ENCODE results near the gene ARHGEF4.

The ARHGEF4 gene

DNA sequence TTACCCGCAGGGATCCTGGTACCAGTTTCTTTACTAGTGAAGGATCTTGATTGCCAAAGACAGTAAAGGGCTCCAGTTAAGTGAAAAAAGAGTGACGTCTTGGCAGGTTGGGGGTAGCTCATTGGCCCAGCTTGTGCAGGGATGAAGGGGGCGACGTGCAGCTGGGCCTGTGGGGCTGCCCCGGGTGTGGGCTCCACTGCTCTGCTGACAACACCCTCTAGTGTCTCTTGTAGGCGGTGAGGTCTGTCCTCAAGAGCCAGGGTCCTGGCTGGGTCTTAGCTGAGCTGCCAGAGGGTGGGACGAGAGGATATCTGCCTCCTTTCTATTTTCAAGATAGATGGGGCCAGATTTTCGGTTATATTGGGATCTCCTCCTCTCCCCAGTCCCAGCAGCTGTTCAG lies 6.1 kb downstream of the ARHGEF4 start:
- TF ChIP-seq, protein P1, sequence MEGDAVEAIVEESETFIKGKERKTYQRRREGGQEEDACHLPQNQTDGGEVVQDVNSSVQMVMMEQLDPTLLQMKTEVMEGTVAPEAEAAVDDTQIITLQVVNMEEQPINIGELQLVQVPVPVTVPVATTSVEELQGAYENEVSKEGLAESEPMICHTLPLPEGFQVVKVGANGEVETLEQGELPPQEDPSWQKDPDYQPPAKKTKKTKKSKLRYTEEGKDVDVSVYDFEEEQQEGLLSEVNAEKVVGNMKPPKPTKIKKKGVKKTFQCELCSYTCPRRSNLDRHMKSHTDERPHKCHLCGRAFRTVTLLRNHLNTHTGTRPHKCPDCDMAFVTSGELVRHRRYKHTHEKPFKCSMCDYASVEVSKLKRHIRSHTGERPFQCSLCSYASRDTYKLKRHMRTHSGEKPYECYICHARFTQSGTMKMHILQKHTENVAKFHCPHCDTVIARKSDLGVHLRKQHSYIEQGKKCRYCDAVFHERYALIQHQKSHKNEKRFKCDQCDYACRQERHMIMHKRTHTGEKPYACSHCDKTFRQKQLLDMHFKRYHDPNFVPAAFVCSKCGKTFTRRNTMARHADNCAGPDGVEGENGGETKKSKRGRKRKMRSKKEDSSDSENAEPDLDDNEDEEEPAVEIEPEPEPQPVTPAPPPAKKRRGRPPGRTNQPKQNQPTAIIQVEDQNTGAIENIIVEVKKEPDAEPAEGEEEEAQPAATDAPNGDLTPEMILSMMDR (IDR thresholded peaks at IDR 0.05) = no peak
- H3K27ac ChIP-seq = no peak overlapping the region
- no peak for DNase-seq
- no peak overlapping the region for H3K4me3 ChIP-seq
- H3K27me3 ChIP-seq = peaks cover 0 to 47% of the 10 kb centered on the region in 2 donors
- H3K9me3 ChIP-seq = no peaks in the 10 kb centered on the region
- intact Hi-C loops (cut with DNase I; ENCODE audit: low total_unique reads) = no loop called here
- H3K36me3 ChIP-seq = no peaks in the 10 kb centered on the region
- no peaks in the 10 kb centered on the region for H3K4me1 ChIP-seq

DNA sequence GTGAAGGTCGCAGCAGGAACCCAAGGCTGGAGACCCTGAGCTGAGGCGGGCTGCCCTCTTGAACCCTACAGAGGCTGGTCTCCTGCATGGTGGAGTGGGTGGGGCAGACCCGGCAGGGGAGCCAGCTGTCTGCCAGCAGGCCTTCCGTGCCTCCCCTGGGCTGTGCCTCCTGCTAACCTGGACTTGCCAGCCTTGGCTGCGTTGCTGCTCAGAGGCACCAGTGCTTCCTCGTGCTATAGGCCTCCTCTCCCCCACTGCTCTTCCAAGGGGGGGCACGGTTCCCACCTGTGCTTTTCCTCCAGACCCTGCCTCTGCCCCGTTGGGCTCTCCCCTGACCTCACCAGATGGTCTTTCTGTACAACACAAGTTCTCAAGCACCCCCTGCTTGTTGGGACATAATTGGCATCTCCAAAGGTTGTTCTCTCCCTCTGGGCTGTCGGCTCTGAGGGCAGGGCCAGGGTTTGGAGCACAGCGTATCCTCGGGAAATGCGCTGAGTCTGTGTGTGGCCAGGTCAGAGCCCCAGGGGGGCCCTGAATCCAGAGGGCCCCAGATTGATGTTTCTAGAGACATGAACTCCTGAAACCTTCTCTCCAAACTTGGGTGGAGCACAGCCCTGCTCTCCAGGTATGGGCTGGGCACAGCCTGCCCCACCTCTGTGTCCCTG lies 6.7 kb downstream of the ARHGEF4 start:
- intact Hi-C loops (cut with DNase I; ENCODE audit: low total_unique reads) = no loop called here
- TF ChIP-seq, protein P1 (IDR thresholded peaks at IDR 0.05) = no peak
- Histone ChIP-seq H3K4me1 (no peaks in the 10 kb centered on the region), H3K9me3 (no peaks in the 10 kb centered on the region), H3K27ac (no peak overlapping the region), H3K4me3 (no peak overlapping the region), H3K36me3 (no peaks in the 10 kb centered on the region), H3K27me3 (peaks cover 0 to 40% of the 10 kb centered on the region in 2 donors)
- no peak for DNase-seq

DNA sequence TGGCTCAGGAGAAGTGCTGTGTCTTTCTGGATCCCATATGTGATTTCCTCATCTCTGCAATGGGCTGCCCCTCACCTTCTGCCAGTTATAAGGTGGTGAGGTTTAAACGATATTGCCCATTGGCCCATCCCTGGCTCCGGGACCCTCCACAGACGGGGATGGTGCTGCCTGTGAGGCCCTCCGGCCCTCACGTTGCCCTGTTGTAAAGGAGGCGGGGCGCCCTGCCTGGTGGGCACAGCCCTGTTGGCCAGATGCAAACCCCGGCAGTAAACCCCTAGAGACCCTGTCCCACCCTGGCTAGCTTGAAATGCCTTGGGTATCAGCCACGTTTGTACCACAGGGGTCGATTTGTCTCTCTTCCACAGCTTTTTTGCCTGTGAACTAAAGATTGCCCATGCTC lies 7.4 kb downstream of the ARHGEF4 start:
- Histone ChIP-seq H3K4me1 (no peaks in the 10 kb centered on the region), H3K36me3 (no peaks in the 10 kb centered on the region), H3K4me3 (no peak overlapping the region), H3K9me3 (no peaks in the 10 kb centered on the region), H3K27me3 (peaks cover 0 to 33% of the 10 kb centered on the region in 2 donors), H3K27ac (no peak overlapping the region)
- TF ChIP-seq, protein P1 (IDR thresholded peaks at IDR 0.05) = no peak
- intact Hi-C loops (cut with DNase I; ENCODE audit: low total_unique reads) = no loop called here
- DNase-seq = no peak

DNA sequence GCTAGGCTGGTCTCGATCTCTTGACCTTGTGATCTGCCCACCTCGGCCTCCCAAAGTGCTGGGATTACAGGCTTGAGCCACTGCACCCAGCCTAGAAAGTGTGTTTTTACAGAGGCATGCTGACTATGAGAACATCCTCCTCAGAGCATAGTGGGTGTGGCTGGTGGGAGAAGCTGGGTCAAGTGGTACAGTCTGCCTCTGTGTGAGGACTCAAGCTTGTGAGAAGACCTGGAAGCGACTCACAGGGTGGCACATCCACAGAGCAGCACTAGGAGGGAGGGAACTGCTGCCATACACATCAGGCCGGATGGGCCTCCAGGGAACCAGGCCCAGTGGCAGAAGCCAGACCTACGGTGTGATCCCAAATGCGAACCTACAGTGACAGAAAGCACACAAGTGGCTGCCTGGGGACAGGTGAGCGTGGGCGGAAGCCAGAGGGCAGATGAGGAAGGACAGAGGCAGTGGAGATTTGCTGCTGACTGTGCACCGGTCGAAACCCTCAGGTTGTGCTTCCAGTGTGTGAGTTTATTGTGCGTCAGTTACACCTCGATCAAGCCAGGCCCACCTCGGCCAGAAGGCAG lies 8.9 kb downstream of the ARHGEF4 start:
- peaks cover 0 to 19% of the 10 kb centered on the region in 2 donors for H3K27me3 ChIP-seq
- H3K9me3 ChIP-seq = no peaks in the 10 kb centered on the region
- no peaks in the 10 kb centered on the region for H3K4me1 ChIP-seq
- DNase-seq = no peak
- intact Hi-C loops (cut with DNase I; ENCODE audit: low total_unique reads) = no loop called here
- H3K27ac ChIP-seq = no peak overlapping the region
- H3K36me3 ChIP-seq = no peaks in the 10 kb centered on the region
- H3K4me3 ChIP-seq = no peak overlapping the region
- TF ChIP-seq, protein P1 (IDR thresholded peaks at IDR 0.05) = no peak

DNA sequence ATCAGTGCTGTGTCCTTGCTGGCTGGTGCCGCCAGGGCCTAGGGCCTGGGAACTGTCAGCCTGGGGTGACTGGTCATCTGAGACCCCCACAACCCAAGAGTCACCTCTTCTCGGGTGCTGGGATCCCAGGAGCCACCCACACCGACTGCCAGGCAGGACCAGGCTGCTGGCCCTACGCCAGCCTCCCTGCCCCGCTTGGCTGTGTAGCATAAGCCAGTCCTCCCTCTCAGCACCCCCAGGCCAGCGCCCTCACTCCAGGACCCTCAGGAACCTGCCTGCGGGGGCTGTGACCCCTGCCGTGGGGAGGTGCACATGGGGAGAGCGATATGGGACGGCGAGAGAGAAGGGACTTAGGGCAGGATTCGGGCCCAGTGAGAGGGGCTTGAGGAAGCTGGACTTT lies 9.5 kb downstream of the ARHGEF4 start:
- Histone ChIP-seq H3K4me1 (no peaks in the 10 kb centered on the region), H3K27ac (no peak overlapping the region), H3K27me3 (peaks cover 0 to 16% of the 10 kb centered on the region in 2 donors), H3K36me3 (no peaks in the 10 kb centered on the region), H3K9me3 (no peaks in the 10 kb centered on the region), H3K4me3 (no peak overlapping the region)
- DNase-seq = no peak
- TF ChIP-seq, protein P1 (IDR thresholded peaks at IDR 0.05) = no peak
- intact Hi-C loops (cut with DNase I; ENCODE audit: low total_unique reads) = no loop called here
